ENCODE measurements around the gene ASPG. TPM values are rescaled to one million over a fixed set of nuclear protein-coding genes. Genes with fewer than 3 reads are reported as not detected.

Gene ASPG
- total RNA-seq, 1 experiment from 2014 or later, result 3.4 TPM

GRCh38 chr14:104096751-104097700 lies 11.5 kb downstream of the ASPG start:
- peaks cover 5% of the 10 kb centered on the region for H3K4me1 Mint-ChIP-seq
- H3K27ac Mint-ChIP-seq, result no peak overlapping the region
- POLR2A ChIA-PET, result no interaction called here
- DNase-seq (ENCODE audit: low spot score) (peak; percentile 56), ATAC-seq (peak; percentile 38)
- no peaks in the 10 kb centered on the region for H3K27me3 Mint-ChIP-seq (ENCODE audit: low read depth)
- no peak overlapping the region for H3K4me3 Mint-ChIP-seq
- no peak for TF ChIP-seq JAZF1 (CRISPR knock-in tag; IDR thresholded peaks at IDR 0.05)
- no peak for TF ChIP-seq GRHL2 (CRISPR knock-in tag; IDR thresholded peaks at IDR 0.05; ENCODE audit: insufficient replicate concordance, severe bottlenecking)
- TF ChIP-seq TEAD4 (CRISPR knock-in tag; IDR thresholded peaks at IDR 0.05), result no peak
- CTCF ChIA-PET, result interaction anchor here (0.6 to 5.9 kb wide), 20 partner anchors 9 to 776 kb away, joined by 3 to 52 read pairs (median 4); partner anchors contain the start of gene ASPG
- H3K9me3 Mint-ChIP-seq, result no peaks in the 10 kb centered on the region
- H3K36me3 Mint-ChIP-seq, result no peaks in the 10 kb centered on the region

- Mint-ChIP-seq H3K4me3 (no peak overlapping the region), H3K9me3 (no peaks in the 10 kb centered on the region), H3K36me3 (no peaks in the 10 kb centered on the region), H3K27me3 (ENCODE audit: low read depth) (no peaks in the 10 kb centered on the region), H3K4me1 (peaks cover 5% of the 10 kb centered on the region), H3K27ac (no peak overlapping the region)
- TF ChIP-seq RELA (CRISPR knock-in tag; IDR thresholded peaks at IDR 0.05; ENCODE audit: borderline replicate concordance) (no peak), ERG (CRISPR knock-in tag; IDR thresholded peaks at IDR 0.05) (no peak), ATF1 (CRISPR knock-in tag; IDR thresholded peaks at IDR 0.05) (no peak)
- DNase-seq (ENCODE audit: low spot score) (no peak), ATAC-seq (no peak)
- POLR2A ChIA-PET, result no interaction called here
- CTCF ChIA-PET, result interaction anchor here (1.0 to 5.9 kb wide), 2 partner anchors 13 to 188 kb away, joined by 4 to 52 read pairs; partner anchors contain the start of gene ASPG
These were observed 13.0 kb downstream of the ASPG start for GRCh38 chr14:104098272-104099095.

- no peak for ATAC-seq
- TF ChIP-seq AR (CRISPR knock-in tag; IDR thresholded peaks at IDR 0.05), result no peak
- TF ChIP-seq AFF4 (CRISPR knock-in tag; IDR thresholded peaks at IDR 0.05; ENCODE audit: borderline replicate concordance), result no peak
- TF ChIP-seq NFATC4 (CRISPR knock-in tag; IDR thresholded peaks at IDR 0.05), result no peak
- no peak for TF ChIP-seq ATF2 (CRISPR knock-in tag; IDR thresholded peaks at IDR 0.05; ENCODE audit: borderline replicate concordance, low read depth)
- TF ChIP-seq NR1H2 (CRISPR knock-in tag; IDR thresholded peaks at IDR 0.05), result no peak
- TF ChIP-seq CDX4 (CRISPR knock-in tag; IDR thresholded peaks at IDR 0.05; ENCODE audit: borderline replicate concordance), result no peak
- TF ChIP-seq HMGXB4 (CRISPR knock-in tag; IDR thresholded peaks at IDR 0.05), result no peak
These were observed 13.9 kb downstream of the ASPG start for GRCh38 chr14:104099096-104100041.

More at GRCh38 chr14:104099096-104100041, 13.9 kb downstream of the ASPG start:
- Mint-ChIP-seq H3K4me1 (peaks cover 2% of the 10 kb centered on the region), H3K27ac (no peak overlapping the region), H3K27me3 (ENCODE audit: low read depth) (no peaks in the 10 kb centered on the region), H3K4me3 (no peak overlapping the region), H3K9me3 (no peaks in the 10 kb centered on the region), H3K36me3 (no peaks in the 10 kb centered on the region)
- ChIA-PET CTCF (interaction anchor here (1.0 to 5.9 kb wide), 2 partner anchors 13 to 189 kb away, joined by 4 to 52 read pairs; partner anchors contain the start of gene ASPG), POLR2A (no interaction called here)
- no peak for DNase-seq (ENCODE audit: low spot score)
